Measurements from ENCODE around the gene RNF223.
A peak's percentile ranks its signal among the peaks of the same experiment; 100 is the strongest.

RNF223 gene

GRCh38 chr1:1048765-1049164 lies 25.3 kb downstream of the RNF223 start:
- H3K27ac ChIP-seq: no peak overlapping the region

GRCh38 chr1:1047963-1048362 lies 26.1 kb downstream of the RNF223 start:
- H3K27ac ChIP-seq: no peak overlapping the region
- DNase-seq (ENCODE audit: low read depth, low spot score): no peak

More at GRCh38 chr1:1048765-1049164, 25.3 kb downstream of the RNF223 start:
- DNase-seq (ENCODE audit: low read depth, low spot score): no peak

- H3K27ac ChIP-seq: no peak overlapping the region
- DNase-seq (ENCODE audit: low read depth, low spot score): no peak
Observed at GRCh38 chr1:1047407-1047806, 26.7 kb downstream of the RNF223 start.

DNA sequence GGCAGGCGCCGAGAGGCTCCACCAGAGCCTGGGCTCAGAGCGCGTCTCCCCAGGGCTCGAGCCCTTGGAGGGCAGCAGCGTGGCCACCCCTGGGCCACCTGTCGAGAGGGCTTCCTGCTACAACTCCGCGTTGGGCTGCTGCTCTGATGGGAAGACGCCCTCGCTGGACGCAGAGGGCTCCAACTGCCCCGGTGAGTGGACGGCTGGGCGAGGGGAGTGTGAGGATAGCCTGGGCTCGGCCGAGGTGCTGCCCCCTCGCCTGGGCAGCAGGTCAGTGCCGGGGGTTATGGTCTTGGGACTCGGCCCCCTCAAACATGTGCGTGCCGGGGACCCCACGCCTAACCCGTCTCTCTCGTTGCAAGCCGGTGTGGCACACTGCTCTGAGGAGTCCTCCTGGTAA lies 27.3 kb downstream of the RNF223 start:
- no peak overlapping the region for H3K27ac ChIP-seq

DNA sequence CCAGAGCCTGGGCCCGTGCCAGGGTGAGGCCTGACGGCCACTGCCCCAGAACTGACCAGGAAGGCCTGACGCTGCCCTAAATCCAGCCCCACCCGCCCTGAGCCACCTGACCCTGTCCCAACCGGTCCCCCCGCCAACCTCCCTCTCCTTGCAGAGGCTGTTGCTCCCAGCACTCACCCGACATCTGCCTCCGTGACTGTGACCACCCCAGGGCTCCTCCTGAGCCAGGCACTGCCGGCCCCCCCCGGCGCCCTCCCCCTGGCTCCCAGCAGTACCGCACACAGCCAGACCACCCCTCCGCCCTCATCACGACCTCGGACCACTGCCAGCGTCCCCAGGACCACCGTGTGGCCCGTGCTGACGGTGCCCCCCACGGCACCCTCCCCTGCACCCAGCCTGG lies 27.9 kb downstream of the RNF223 start:
- DNase-seq (ENCODE audit: low read depth, low spot score): no peak
- H3K27ac ChIP-seq: no peak overlapping the region

More for the DNA sequence above, 27.3 kb downstream of the RNF223 start:
- no peak for DNase-seq (ENCODE audit: low read depth, low spot score)

DNA sequence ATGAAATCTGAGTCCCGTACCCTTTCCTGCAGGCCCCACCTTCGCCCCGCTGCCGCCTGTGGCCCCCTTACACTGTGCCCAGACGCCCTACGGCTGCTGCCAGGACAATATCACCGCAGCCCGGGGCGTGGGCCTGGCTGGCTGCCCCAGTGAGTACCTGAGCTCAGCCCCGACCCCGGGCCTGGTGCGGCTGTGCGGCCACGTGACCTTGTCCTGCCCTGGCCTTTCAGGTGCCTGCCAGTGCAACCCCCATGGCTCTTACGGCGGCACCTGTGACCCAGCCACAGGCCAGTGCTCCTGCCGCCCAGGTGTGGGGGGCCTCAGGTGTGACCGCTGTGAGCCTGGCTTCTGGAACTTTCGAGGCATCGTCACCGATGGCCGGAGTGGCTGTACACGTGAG lies 29.0 kb downstream of the RNF223 start:
- no peak overlapping the region for H3K27ac ChIP-seq
- DNase-seq (ENCODE audit: low read depth, low spot score): no peak

DNA sequence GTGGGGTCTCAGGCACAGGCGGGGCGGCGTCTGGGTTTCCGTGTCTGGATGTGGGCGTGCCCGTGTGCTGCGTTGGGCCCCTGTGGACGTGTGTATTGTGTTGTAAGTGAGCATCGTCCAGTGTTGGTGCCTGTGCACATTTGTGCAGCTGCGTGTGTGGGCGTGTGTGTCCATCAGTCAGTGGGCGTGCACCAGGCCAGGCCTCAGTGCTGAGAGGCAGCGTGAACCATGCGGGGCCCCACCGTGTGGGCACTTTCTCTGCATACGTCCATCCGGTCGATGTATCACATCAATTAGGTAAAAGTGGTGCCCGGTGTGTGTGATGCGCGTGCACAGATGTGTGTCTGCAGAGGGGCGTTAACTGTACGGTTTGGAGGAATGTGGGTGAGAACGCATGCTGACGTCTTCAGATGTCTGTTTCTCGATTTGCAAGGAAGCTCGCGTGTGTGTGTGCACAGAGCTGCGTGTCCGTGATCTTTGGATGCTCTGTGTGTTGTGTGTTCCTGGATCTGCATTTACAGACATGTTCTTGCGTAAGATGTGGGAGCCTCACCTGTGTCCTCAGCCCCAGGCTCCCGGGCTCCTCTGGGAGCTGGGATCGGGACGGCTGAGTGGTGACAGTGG lies 29.5 kb downstream of the RNF223 start:
- no peak for DNase-seq (ENCODE audit: low read depth, low spot score)
- H3K27ac ChIP-seq: no peak overlapping the region

GRCh38 chr1:1043921-1044320 lies 30.2 kb downstream of the RNF223 start:
- no peak overlapping the region for H3K27ac ChIP-seq
- no peak for DNase-seq (ENCODE audit: low read depth, low spot score)

GRCh38 chr1:1043411-1043810 lies 30.7 kb downstream of the RNF223 start:
- no peak overlapping the region for H3K27ac ChIP-seq
- no peak for DNase-seq (ENCODE audit: low read depth, low spot score)

DNA sequence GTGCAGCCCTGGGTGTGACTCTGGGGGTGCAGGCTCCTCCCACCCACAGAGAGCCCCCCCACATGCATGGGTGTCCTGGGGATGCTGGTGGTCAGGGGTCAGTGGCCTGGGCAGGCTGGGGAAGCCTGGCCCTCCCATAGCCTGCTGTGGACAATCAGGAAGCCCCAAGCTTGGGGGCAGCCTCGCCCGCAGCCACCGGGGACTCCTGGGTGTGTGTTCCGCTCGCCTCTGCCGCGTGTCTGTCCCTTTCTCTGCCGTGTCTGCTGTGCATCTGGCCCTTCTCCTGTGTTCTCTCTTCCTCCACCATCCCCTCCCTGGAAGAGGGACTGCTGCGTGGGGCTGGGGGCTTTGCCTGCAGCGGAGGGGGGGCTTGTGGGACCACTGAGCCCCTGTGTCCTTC lies 31.3 kb downstream of the RNF223 start:
- H3K27ac ChIP-seq: no peak overlapping the region
- DNase-seq (ENCODE audit: low read depth, low spot score): no peak

- H3K27ac ChIP-seq: no peak overlapping the region
- DNase-seq (ENCODE audit: low read depth, low spot score): no peak
Observed at GRCh38 chr1:1041873-1042272, 32.2 kb downstream of the RNF223 start.

GRCh38 chr1:1041092-1041523 lies 33.0 kb downstream of the RNF223 start:
- H3K27ac ChIP-seq: no peak overlapping the region
- no peak for DNase-seq (ENCODE audit: low read depth, low spot score)

- DNase-seq (ENCODE audit: low read depth, low spot score): peak; percentile 66
Observed at GRCh38 chr1:1040004-1040991, 33.8 kb downstream of the RNF223 start.

GRCh38 chr1:1039145-1039910 lies 34.8 kb downstream of the RNF223 start:
- no peak overlapping the region for H3K27ac ChIP-seq

More at GRCh38 chr1:1040004-1040991, 33.8 kb downstream of the RNF223 start:
- H3K27ac ChIP-seq: no peak overlapping the region

GRCh38 chr1:1038694-1039093 lies 35.4 kb downstream of the RNF223 start:
- no peak overlapping the region for H3K27ac ChIP-seq
- no peak for DNase-seq (ENCODE audit: low read depth, low spot score)

More at GRCh38 chr1:1039145-1039910, 34.8 kb downstream of the RNF223 start:
- DNase-seq (ENCODE audit: low read depth, low spot score): no peak

DNA sequence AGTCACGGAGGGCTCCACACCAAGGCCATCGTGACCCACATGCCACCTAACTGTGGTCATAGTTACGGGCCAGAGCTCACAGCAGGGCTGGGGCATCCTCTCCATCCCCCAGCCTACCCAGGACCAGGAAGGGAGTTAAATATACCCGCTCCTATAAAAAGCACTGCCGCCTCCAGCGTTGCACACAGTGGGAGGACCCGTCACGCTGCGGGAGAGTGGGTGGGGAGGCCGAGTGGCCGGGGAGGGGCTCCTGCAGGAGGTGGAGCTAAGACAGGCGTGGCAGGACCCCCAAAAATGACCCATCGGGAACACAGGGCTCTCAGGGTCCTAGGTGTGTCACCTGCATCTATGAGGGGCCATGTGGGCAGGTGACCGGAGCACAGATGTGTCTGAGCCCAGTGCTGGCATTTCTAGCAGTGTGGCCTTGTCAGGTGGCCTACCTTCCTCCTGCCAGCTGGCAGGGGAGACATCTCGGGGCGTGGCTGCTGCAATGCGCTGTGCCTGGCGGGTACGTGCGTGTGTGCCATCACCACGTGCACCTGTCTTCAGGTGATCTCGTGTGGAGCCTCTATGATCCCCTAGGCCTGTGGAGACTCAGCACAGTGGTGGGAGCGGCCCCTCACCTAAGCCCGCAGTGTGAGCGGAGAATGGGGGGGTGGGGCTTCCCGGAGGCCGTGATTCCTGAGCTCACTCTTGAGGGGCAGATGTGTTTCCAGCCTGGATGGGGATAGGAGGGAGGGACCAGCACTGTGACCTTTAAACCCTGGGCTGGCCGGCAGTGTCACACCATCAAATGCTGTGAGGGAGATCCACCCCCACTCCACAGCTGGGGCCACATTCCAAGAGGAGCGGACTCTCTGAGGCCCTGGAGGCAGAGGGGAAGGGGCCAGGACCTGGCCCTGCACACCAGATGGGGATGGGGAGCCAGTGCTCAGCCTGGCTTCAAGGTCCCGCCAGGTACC lies 36.5 kb downstream of the RNF223 start:
- no peak for DNase-seq (ENCODE audit: low read depth, low spot score)
- H3K27ac ChIP-seq: no peak overlapping the region

DNA sequence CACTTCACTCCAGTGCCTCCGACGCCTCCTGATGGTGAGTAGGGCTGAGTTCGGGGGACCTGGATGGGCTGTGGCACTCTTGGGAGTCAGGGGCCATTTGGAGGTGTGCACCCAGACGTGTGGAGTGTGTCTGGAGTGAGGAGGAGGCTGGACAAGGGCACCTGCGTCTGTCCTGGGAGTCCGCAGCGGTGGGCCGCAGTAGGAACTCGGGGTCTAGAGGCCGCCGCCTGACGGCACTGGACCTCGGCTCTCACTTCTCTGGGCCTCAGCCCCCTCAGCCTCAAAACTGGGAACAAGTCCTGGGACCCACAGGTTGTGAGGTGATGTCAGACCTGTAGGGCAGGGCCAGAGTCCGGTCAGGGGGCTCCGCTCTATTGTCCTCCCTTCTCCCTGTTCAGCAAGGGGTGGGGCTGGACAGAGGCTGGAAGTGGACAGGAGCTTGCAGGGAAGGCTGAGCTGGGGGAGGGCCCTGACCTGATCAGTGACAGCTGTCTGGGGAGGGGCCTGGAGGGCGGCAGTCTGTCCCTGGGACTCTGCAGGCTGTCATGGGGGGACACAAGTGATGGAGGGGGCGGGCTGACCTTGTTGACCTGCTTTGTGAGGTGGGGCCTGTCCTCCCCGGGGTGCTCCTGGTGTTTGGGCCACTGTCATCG lies 38.7 kb downstream of the RNF223 start:
- no peak for DNase-seq (ENCODE audit: low read depth, low spot score)
- no peak overlapping the region for H3K27ac ChIP-seq

DNA sequence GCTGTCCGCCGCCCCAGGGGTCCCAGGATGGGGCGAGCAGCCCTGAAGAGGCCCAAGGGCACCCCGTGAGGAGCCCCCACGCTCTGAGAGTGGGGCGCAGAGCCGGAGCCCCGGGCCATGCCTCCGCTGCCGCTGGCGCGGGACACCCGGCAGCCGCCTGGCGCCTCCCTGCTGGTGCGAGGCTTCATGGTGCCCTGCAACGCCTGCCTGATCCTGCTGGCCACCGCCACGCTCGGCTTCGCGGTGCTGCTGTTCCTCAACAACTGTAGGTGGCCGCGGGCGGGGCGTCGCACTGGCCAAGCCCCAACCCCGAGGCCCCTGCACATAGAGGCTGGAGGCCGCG lies 39.7 kb downstream of the RNF223 start:
- no peak overlapping the region for H3K27ac ChIP-seq
- DNase-seq (ENCODE audit: low read depth, low spot score): no peak

Data from epithelial cell of prostate (primary cell).